WTC11 (cell line): ENCODE measurements around the gene CELF1. TPM values are rescaled to one million over a fixed set of nuclear protein-coding genes. Genes with fewer than 3 reads are reported as not detected.

Experiments
- ATAC-seq: fragments of 200-7000 bp; cut with Tn5 transposase; 2 replicates; pipeline ENCODE4 v1.10.0; 2021; ENCODE audit warnings: mild to moderate bottlenecking, moderate library complexity
- CTCF ChIA-PET: fragments of 300-600 bp; sonication (Branson Sonifier 250); formaldehyde crosslinking; loops from one replicate; lab custom pipeline; 2021; ENCODE audit warnings: antibody characterized with exemption; lab: Charles Lee
- POLR2A ChIA-PET: fragments of 350-600 bp; sonication (Branson Sonifier 250); formaldehyde crosslinking; loops from one replicate; lab custom pipeline; 2021; ENCODE audit warnings: antibody characterized with exemption; lab: Charles Lee
- DNase-seq: peaks from one replicate; pipeline ENCODE4 v3.0.0; 2021; ENCODE audit warnings: low spot score
- H3K27ac Mint-ChIP-seq: 2 replicates; pipeline ENCODE4 v1.8.0; 2021; ENCODE audit warnings: mixed read lengths
- H3K27me3 Mint-ChIP-seq: 2 replicates; pipeline ENCODE4 v1.8.0; 2021; ENCODE audit warnings: low read depth, mild to moderate bottlenecking, moderate library complexity, mixed read lengths
- H3K36me3 Mint-ChIP-seq: 2 replicates; pipeline ENCODE4 v1.8.0; 2021; ENCODE audit warnings: mixed read lengths
- H3K4me1 Mint-ChIP-seq: 2 replicates; pipeline ENCODE4 v1.8.0; 2022; ENCODE audit warnings: mixed read lengths
- H3K4me3 Mint-ChIP-seq: 2 replicates; pipeline ENCODE4 v1.8.0; 2021; ENCODE audit warnings: mild to moderate bottlenecking, moderate library complexity, mixed read lengths
- H3K9me3 Mint-ChIP-seq: 2 replicates; pipeline ENCODE4 v1.8.0; 2021; ENCODE audit warnings: mixed read lengths
- ATF3 ChIP-seq: sonication (generic); formaldehyde crosslinking; conservative IDR thresholded peaks from 2 replicates; pipeline ENCODE4 v1.8.1; 2022; ENCODE audit warnings: mild to moderate bottlenecking, missing genetic modification reagents
- CREM ChIP-seq: sonication (generic); formaldehyde crosslinking; IDR thresholded peaks from 2 replicates; pipeline ENCODE4 v1.8.1; 2022; ENCODE audit warnings: mild to moderate bottlenecking, missing genetic modification reagents, moderate library complexity
- ERG ChIP-seq: fragments of 250-450 bp; sonication (Bioruptor Pico); IDR thresholded peaks from 2 replicates; pipeline ENCODE4 v1.8.0; 2021; ENCODE audit warnings: mild to moderate bottlenecking
- GABPB1 ChIP-seq: sonication (generic); formaldehyde crosslinking; IDR thresholded peaks from 2 replicates; pipeline ENCODE4 v1.8.1; 2023; ENCODE audit warnings: mild to moderate bottlenecking, missing genetic modification reagents
- HMGA2 ChIP-seq: fragments of 250-450 bp; sonication (Bioruptor Pico); IDR thresholded peaks from 2 replicates; pipeline ENCODE4 v1.4.0; 2021; ENCODE audit warnings: mild to moderate bottlenecking, moderate library complexity
- JUN ChIP-seq: sonication (generic); formaldehyde crosslinking; IDR thresholded peaks from 2 replicates; pipeline ENCODE4 v1.8.0; 2023; ENCODE audit warnings: mild to moderate bottlenecking, missing genetic modification reagents
- NR2C2 ChIP-seq: sonication (generic); formaldehyde crosslinking; IDR thresholded peaks from 2 replicates; pipeline ENCODE4 v1.8.0; 2022; ENCODE audit warnings: mild to moderate bottlenecking, missing genetic modification reagents
- RORB ChIP-seq: fragments of 250-450 bp; sonication (Bioruptor Pico); IDR thresholded peaks from 2 replicates; pipeline ENCODE4 v1.9.0; 2021; ENCODE audit warnings: mild to moderate bottlenecking
- SMAD4 ChIP-seq: sonication (generic); formaldehyde crosslinking; IDR thresholded peaks from 2 replicates; pipeline ENCODE4 v1.8.0; 2022; ENCODE audit warnings: mild to moderate bottlenecking, missing genetic modification reagents
- ZMAT4 ChIP-seq: fragments of 250-450 bp; sonication (Bioruptor Pico); IDR thresholded peaks from 2 replicates; pipeline ENCODE4 v1.9.0; 2021; ENCODE audit warnings: mild to moderate bottlenecking
- ZNF317 ChIP-seq: sonication (generic); formaldehyde crosslinking; IDR thresholded peaks from 2 replicates; pipeline ENCODE4 v1.8.1; 2023; ENCODE audit warnings: low read depth, mild to moderate bottlenecking, moderate library complexity, missing genetic modification reagents, borderline replicate concordance
- ZNF396 ChIP-seq: fragments of 250-450 bp; sonication (Bioruptor Pico); IDR thresholded peaks from 2 replicates; pipeline ENCODE4 v1.8.0; 2021; ENCODE audit warnings: mild to moderate bottlenecking, moderate library complexity, borderline replicate concordance
- ZNF423 ChIP-seq: fragments of 250-450 bp; sonication (Bioruptor Pico); IDR thresholded peaks from 2 replicates; pipeline ENCODE4 v2.1.2; 2022; ENCODE audit warnings: mild to moderate bottlenecking, moderate library complexity
- total RNA-seq: library from RNA; stranded (reverse); gene quantifications from 3 replicates; pipeline ENCODE4 v1.2.3, GENCODE V29; 2021
- TF ChIP-seq, protein P1 (sequence below): sonication (generic); formaldehyde crosslinking; conservative IDR thresholded peaks from 2 replicates; pipeline ENCODE4 v1.8.1; 2023; ENCODE audit warnings: mild to moderate bottlenecking, low read depth, missing genetic modification reagents, moderate library complexity
- TF ChIP-seq, protein P2 (sequence below): sonication (generic); formaldehyde crosslinking; IDR thresholded peaks from 2 replicates; pipeline ENCODE4 v1.8.0; 2022; ENCODE audit warnings: mild to moderate bottlenecking, missing genetic modification reagents
- TF ChIP-seq, protein P3 (sequence below): sonication (generic); formaldehyde crosslinking; IDR thresholded peaks from 2 replicates; pipeline ENCODE4 v1.8.1; 2022; ENCODE audit warnings: mild to moderate bottlenecking, moderate library complexity, missing genetic modification reagents
- TF ChIP-seq, protein P4 (sequence below): sonication (generic); formaldehyde crosslinking; IDR thresholded peaks from 2 replicates; pipeline ENCODE4 v1.8.0; 2022; ENCODE audit warnings: mild to moderate bottlenecking, missing genetic modification reagents
- TF ChIP-seq, protein P5 (sequence below): sonication (generic); formaldehyde crosslinking; IDR thresholded peaks from 2 replicates; pipeline ENCODE4 v1.8.0; 2022; ENCODE audit warnings: missing genetic modification reagents

Gene CELF1
- total RNA-seq, 1 experiment from 2014 or later: 177 TPM

DNA sequence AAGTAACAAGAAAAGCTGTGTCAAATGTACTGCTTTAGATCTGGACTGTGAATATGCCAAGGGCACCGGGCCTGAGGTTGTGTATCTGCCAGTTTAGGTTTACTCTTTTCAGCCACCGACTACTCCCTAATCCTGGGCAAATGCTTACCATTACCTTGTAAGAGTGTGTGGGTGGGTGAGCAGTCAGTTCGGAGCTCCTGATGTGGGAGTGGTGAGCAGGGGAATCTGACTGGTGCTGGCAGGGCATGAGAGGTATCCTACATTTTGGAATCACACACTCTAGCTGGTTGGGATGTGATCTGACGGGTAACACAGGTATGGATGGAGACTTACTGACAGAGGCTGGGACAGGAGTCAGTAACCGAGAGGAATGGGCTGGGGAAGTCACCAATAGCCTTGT, 30.9 kb upstream of the CELF1 start:
- no peak overlapping the region for H3K4me3 Mint-ChIP-seq
- CTCF ChIA-PET: interaction anchor here (0.7 to 1.3 kb wide), 2 partner anchors 31 to 129 kb away, joined by 3 read pairs; no protein-coding TSS in a partner anchor
- no peak for TF ChIP-seq ERG (CRISPR knock-in tag)
- TF ChIP-seq ATF3 (CRISPR knock-in tag): no peak
- no peak for TF ChIP-seq CREM (CRISPR knock-in tag)
- TF ChIP-seq, protein P1, sequence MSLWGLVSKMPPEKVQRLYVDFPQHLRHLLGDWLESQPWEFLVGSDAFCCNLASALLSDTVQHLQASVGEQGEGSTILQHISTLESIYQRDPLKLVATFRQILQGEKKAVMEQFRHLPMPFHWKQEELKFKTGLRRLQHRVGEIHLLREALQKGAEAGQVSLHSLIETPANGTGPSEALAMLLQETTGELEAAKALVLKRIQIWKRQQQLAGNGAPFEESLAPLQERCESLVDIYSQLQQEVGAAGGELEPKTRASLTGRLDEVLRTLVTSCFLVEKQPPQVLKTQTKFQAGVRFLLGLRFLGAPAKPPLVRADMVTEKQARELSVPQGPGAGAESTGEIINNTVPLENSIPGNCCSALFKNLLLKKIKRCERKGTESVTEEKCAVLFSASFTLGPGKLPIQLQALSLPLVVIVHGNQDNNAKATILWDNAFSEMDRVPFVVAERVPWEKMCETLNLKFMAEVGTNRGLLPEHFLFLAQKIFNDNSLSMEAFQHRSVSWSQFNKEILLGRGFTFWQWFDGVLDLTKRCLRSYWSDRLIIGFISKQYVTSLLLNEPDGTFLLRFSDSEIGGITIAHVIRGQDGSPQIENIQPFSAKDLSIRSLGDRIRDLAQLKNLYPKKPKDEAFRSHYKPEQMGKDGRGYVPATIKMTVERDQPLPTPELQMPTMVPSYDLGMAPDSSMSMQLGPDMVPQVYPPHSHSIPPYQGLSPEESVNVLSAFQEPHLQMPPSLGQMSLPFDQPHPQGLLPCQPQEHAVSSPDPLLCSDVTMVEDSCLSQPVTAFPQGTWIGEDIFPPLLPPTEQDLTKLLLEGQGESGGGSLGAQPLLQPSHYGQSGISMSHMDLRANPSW: no peak
- TF ChIP-seq ZNF396 (CRISPR knock-in tag): no peak
- TF ChIP-seq, protein P2, sequence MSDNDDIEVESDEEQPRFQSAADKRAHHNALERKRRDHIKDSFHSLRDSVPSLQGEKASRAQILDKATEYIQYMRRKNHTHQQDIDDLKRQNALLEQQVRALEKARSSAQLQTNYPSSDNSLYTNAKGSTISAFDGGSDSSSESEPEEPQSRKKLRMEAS (CRISPR knock-in tag): no peak
- no peak for TF ChIP-seq GABPB1
- TF ChIP-seq SMAD4 (CRISPR knock-in tag): no peak
- TF ChIP-seq JUN: no peak
- TF ChIP-seq RORB: no peak
- TF ChIP-seq, all 79 proteins: peak for 0
- Mint-ChIP-seq H3K4me1 (peaks cover 6% of the 10 kb centered on the region), H3K9me3 (no peaks in the 10 kb centered on the region), H3K27me3 (peaks cover 3% of the 10 kb centered on the region), H3K36me3 (peaks cover 44% of the 10 kb centered on the region), H3K27ac (peak overlapping the region; percentile 30; the same call in 1 of the 2 replicates)
- POLR2A ChIA-PET: no interaction called here
- no peak for DNase-seq
- no peak for ATAC-seq

GRCh38 chr11:47578524-47579494, 25.9 kb upstream of the CELF1 start, which contains the start of the genes KBTBD4 and NDUFS3:
Gene KBTBD4 (minus strand): TSS chr11:47578970. CDS start chr11:47578951, 19 bp downstream.
Gene NDUFS3 (plus strand): TSS chr11:47579074. CDS start chr11:47579092, 18 bp downstream.
- Mint-ChIP-seq H3K4me3 (peak within 1 kb of the TSS; percentile 93), H3K36me3 (peaks cover 55% of the 10 kb centered on the region), H3K4me1 (peaks cover 18% of the 10 kb centered on the region), H3K27me3 (no peaks in the 10 kb centered on the region; the same call in 1 of the 2 replicates), H3K27ac (peak within 1 kb of the TSS; percentile 99), H3K9me3 (no peaks in the 10 kb centered on the region)
- peak; percentile 93 for ATAC-seq
- peak; percentile 91 for DNase-seq
- CTCF ChIA-PET: interaction anchor here (1.3 kb wide), 1 partner anchor 25 kb away, joined by 9 read pairs; no protein-coding TSS in a partner anchor
- POLR2A ChIA-PET: interaction anchor here (1.7 kb wide), 1 partner anchor 14 kb away, joined by 4 read pairs; the partner anchor contains the start of gene PTPMT1
- TF ChIP-seq NR2C2 (CRISPR knock-in tag) (peak; percentile 70; the same call in 1 of the 2 replicates), ERG (CRISPR knock-in tag) (no peak), ZNF423 (CRISPR knock-in tag) (no peak), ZNF317 (CRISPR knock-in tag) (no peak), HMGA2 (CRISPR knock-in tag) (no peak), ZMAT4 (peak; percentile 85; the same call in 1 of the 2 replicates)
- TF ChIP-seq, protein P3, sequence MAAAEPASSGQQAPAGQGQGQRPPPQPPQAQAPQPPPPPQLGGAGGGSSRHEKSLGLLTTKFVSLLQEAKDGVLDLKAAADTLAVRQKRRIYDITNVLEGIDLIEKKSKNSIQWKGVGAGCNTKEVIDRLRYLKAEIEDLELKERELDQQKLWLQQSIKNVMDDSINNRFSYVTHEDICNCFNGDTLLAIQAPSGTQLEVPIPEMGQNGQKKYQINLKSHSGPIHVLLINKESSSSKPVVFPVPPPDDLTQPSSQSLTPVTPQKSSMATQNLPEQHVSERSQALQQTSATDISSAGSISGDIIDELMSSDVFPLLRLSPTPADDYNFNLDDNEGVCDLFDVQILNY (CRISPR knock-in tag): peak; percentile 34; the same call in 1 of the 2 replicates
- TF ChIP-seq, protein P4, sequence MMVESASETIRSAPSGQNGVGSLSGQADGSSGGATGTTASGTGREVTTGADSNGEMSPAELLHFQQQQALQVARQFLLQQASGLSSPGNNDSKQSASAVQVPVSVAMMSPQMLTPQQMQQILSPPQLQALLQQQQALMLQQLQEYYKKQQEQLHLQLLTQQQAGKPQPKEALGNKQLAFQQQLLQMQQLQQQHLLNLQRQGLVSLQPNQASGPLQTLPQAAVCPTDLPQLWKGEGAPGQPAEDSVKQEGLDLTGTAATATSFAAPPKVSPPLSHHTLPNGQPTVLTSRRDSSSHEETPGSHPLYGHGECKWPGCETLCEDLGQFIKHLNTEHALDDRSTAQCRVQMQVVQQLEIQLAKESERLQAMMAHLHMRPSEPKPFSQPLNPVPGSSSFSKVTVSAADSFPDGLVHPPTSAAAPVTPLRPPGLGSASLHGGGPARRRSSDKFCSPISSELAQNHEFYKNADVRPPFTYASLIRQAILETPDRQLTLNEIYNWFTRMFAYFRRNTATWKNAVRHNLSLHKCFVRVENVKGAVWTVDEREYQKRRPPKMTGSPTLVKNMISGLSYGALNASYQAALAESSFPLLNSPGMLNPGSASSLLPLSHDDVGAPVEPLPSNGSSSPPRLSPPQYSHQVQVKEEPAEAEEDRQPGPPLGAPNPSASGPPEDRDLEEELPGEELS (CRISPR knock-in tag): peak; percentile 76
- TF ChIP-seq, protein P5, sequence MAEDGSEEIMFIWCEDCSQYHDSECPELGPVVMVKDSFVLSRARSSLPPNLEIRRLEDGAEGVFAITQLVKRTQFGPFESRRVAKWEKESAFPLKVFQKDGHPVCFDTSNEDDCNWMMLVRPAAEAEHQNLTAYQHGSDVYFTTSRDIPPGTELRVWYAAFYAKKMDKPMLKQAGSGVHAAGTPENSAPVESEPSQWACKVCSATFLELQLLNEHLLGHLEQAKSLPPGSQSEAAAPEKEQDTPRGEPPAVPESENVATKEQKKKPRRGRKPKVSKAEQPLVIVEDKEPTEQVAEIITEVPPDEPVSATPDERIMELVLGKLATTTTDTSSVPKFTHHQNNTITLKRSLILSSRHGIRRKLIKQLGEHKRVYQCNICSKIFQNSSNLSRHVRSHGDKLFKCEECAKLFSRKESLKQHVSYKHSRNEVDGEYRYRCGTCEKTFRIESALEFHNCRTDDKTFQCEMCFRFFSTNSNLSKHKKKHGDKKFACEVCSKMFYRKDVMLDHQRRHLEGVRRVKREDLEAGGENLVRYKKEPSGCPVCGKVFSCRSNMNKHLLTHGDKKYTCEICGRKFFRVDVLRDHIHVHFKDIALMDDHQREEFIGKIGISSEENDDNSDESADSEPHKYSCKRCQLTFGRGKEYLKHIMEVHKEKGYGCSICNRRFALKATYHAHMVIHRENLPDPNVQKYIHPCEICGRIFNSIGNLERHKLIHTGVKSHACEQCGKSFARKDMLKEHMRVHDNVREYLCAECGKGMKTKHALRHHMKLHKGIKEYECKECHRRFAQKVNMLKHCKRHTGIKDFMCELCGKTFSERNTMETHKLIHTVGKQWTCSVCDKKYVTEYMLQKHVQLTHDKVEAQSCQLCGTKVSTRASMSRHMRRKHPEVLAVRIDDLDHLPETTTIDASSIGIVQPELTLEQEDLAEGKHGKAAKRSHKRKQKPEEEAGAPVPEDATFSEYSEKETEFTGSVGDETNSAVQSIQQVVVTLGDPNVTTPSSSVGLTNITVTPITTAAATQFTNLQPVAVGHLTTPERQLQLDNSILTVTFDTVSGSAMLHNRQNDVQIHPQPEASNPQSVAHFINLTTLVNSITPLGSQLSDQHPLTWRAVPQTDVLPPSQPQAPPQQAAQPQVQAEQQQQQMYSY (CRISPR knock-in tag): no peak
